Coronary artery (tissue), 2 donors: ENCODE results near the gene ADIRF.
"Not testable (repeated sequence)": the region's sequence is repeated elsewhere in the genome, so short reads cannot be mapped to it uniquely, and the experiment has no call there.

ENCODE experiments used
- DNase-seq: peaks from one replicate; pipeline ENCODE4 v3.0.0-alpha.2; 2017; ENCODE audit warnings: low spot score
- H3K27ac ChIP-seq, 2 donors: fragments of 200-600 bp; sonication (generic); one replicate each; pipeline ENCODE4 v1.5.1; 2016 to 2019
- H3K4me3 ChIP-seq: fragments of 200-600 bp; sonication (generic); 2 replicates; pipeline ENCODE4 v1.5.1; 2016; ENCODE audit warnings: mild to moderate bottlenecking, moderate library complexity
- CTCF ChIP-seq: fragments of 200-600 bp; sonication (generic); IDR thresholded peaks from one replicate; pipeline ENCODE4 v1.5.1; 2019; ENCODE audit warnings: antibody characterized with exemption

ADIRF gene

GRCh38 chr10:86988520-86988919 is 20.2 kb downstream of the ADIRF start:
- no peak for TF ChIP-seq CTCF
- H3K4me3 ChIP-seq: no peak overlapping the region
- peak overlapping the region in 1 of 2 donors; percentile 7 for H3K27ac ChIP-seq
- no peak for DNase-seq

- not testable (repeated sequence) for H3K27ac ChIP-seq, DNase-seq, H3K4me3 ChIP-seq
Measured at GRCh38 chr10:86991362-86991761, 23.1 kb downstream of the ADIRF start.

GRCh38 chr10:86992456-86992855 is 24.2 kb downstream of the ADIRF start:
- no peak overlapping the region for H3K4me3 ChIP-seq
- H3K27ac ChIP-seq: peak overlapping the region in 1 of 2 donors; percentile 10
- no peak for DNase-seq
- TF ChIP-seq CTCF: no peak

- no peak overlapping the region for H3K4me3 ChIP-seq
- DNase-seq: no peak
- no peak for TF ChIP-seq CTCF
- H3K27ac ChIP-seq: peak overlapping the region in 1 of 2 donors; percentile 10
Measured at GRCh38 chr10:86992929-86993328, 24.6 kb downstream of the ADIRF start.

- not testable (repeated sequence) for DNase-seq, H3K4me3 ChIP-seq, H3K27ac ChIP-seq
Measured at GRCh38 chr10:86999802-87000403, 31.6 kb downstream of the ADIRF start.

GRCh38 chr10:87000491-87000890 is 32.2 kb downstream of the ADIRF start:
- Histone ChIP-seq H3K27ac (no peak overlapping the region), H3K4me3 (no peak overlapping the region)
- no peak for DNase-seq
- TF ChIP-seq CTCF: no peak

GRCh38 chr10:87007124-87007523 is 38.8 kb downstream of the ADIRF start:
- H3K27ac ChIP-seq, H3K4me3 ChIP-seq, DNase-seq: not testable (repeated sequence)

GRCh38 chr10:87007674-87008073 is 39.4 kb downstream of the ADIRF start:
- DNase-seq, H3K27ac ChIP-seq, H3K4me3 ChIP-seq: not testable (repeated sequence)

- not testable (repeated sequence) for H3K4me3 ChIP-seq, H3K27ac ChIP-seq, DNase-seq
Measured at GRCh38 chr10:87008303-87008702, 40.0 kb downstream of the ADIRF start.

GRCh38 chr10:87009134-87009696 is 40.9 kb downstream of the ADIRF start:
- not testable (repeated sequence) for DNase-seq, H3K27ac ChIP-seq, H3K4me3 ChIP-seq

- DNase-seq, H3K27ac ChIP-seq, H3K4me3 ChIP-seq: not testable (repeated sequence)
Measured at GRCh38 chr10:87013528-87013927, 45.2 kb downstream of the ADIRF start.

GRCh38 chr10:87014986-87015716 is 46.9 kb downstream of the ADIRF start:
- DNase-seq, H3K27ac ChIP-seq, H3K4me3 ChIP-seq: not testable (repeated sequence)

GRCh38 chr10:87018127-87018526 is 49.8 kb downstream of the ADIRF start:
- not testable (repeated sequence) for H3K27ac ChIP-seq, DNase-seq, H3K4me3 ChIP-seq

GRCh38 chr10:87019066-87019465 is 50.8 kb downstream of the ADIRF start:
- H3K4me3 ChIP-seq, H3K27ac ChIP-seq, DNase-seq: not testable (repeated sequence)
